Activated T-cell treated with anti-CD3 and anti-CD28 coated beads for 1 hour (primary cell): ENCODE data around the gene WDR45.
"Not testable (repeated sequence)": the region's sequence is repeated elsewhere in the genome, so short reads cannot be mapped to it uniquely, and the experiment has no call there.

Experiments
- DNase-seq: peaks from one replicate; pipeline ENCODE4 v3.0.0-alpha.2; 2020; ENCODE audit warnings: low read depth

Gene WDR45

GRCh38 chrX:49079489-49080428, at the start of gene WDR45:
WDR45 (minus strand) TSS chrX:49079887; CDS start chrX:49078095, 1,792 bp downstream.
- peak; percentile 52 for DNase-seq

- no peak for DNase-seq
Observed at GRCh38 chrX:49129427-49129826, 49.7 kb upstream of the WDR45 start.

GRCh38 chrX:49127742-49128258, 48.1 kb upstream of the WDR45 start:
- DNase-seq, result not testable (repeated sequence)

- DNase-seq, result no peak
Observed at GRCh38 chrX:49122499-49122898, 42.8 kb upstream of the WDR45 start.

GRCh38 chrX:49120091-49120490, 40.4 kb upstream of the WDR45 start:
- DNase-seq, result no peak

GRCh38 chrX:49117581-49117980, 37.9 kb upstream of the WDR45 start:
- DNase-seq, result no peak

GRCh38 chrX:49116716-49117115, 37.0 kb upstream of the WDR45 start:
- no peak for DNase-seq

- DNase-seq, result no peak
Observed at GRCh38 chrX:49116076-49116475, 36.4 kb upstream of the WDR45 start.

GRCh38 chrX:49111791-49112190, 32.1 kb upstream of the WDR45 start:
- no peak for DNase-seq

- DNase-seq, result no peak
Observed at GRCh38 chrX:49110417-49110816, 30.7 kb upstream of the WDR45 start.

GRCh38 chrX:49108641-49109040, 29.0 kb upstream of the WDR45 start:
- no peak for DNase-seq

- no peak for DNase-seq
Observed at GRCh38 chrX:49106930-49107329, 27.2 kb upstream of the WDR45 start.

GRCh38 chrX:49106296-49106695, 26.6 kb upstream of the WDR45 start:
- DNase-seq, result no peak

GRCh38 chrX:49103637-49104036, 23.9 kb upstream of the WDR45 start:
- DNase-seq, result no peak

GRCh38 chrX:49102190-49102589, 22.5 kb upstream of the WDR45 start:
- no peak for DNase-seq

- no peak for DNase-seq
Observed at GRCh38 chrX:49101629-49101984, 21.9 kb upstream of the WDR45 start.

GRCh38 chrX:49100704-49101628, 21.3 kb upstream of the WDR45 start:
- peak; percentile 81 for DNase-seq

- DNase-seq, result no peak
Observed at GRCh38 chrX:49096419-49096818, 16.7 kb upstream of the WDR45 start.

GRCh38 chrX:49089553-49089952, 9.9 kb upstream of the WDR45 start:
- no peak for DNase-seq

GRCh38 chrX:49082271-49082871, 2.7 kb upstream of the WDR45 start:
- DNase-seq, result no peak

- DNase-seq, result no peak
Observed at GRCh38 chrX:49077941-49078340, 1.7 kb downstream of the WDR45 start.

- DNase-seq, result no peak
Observed at GRCh38 chrX:49075347-49075746, 4.3 kb downstream of the WDR45 start.
